Measurements from ENCODE around the gene TMEM63B. TPM values are rescaled to one million over a fixed set of nuclear protein-coding genes. Genes with fewer than 3 reads are reported as not detected.

TMEM63B gene
- total and polyA plus RNA-seq, 9 of the 15 experiments (the other 6 are each of a cell fraction or from before 2014, with no cell fraction given), result 0.14 to 39.4 (median 14.4) TPM

DNA sequence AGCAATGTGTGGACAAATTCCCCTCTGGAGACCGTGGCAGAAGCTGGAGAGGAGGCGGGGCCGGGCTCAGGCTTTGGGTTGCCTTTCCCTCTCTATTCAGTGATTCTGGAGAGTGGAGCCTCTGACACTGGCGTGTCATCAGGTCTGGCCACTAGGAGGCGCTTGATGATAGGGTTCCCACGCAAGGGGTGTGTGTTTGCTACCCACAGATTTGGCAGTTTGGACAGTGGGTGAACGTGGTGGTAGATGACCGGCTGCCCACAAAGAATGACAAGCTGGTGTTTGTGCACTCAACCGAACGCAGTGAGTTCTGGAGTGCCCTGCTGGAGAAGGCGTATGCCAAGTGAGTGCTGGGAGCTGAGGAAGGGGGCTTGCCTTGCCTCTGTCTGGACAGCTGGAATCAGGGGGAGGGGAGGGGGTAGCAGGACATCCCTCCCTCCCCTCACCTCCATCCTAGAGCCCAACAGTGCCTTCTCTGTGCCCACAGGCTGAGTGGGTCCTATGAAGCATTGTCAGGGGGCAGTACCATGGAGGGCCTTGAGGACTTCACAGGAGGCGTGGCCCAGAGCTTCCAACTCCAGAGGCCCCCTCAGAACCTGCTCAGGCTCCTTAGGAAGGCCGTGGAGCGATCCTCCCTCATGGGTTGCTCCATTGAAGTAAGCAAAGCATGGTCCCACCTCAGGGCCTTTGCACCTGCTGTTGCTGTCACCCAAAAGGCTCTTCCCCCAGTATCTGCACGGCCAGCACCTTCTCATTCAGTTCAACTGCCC is 45.6 kb downstream of the TMEM63B start (continued):
- no peak for TF ChIP-seq TEAD2 (tag; IDR thresholded peaks at IDR 0.05)
- TF ChIP-seq BRCA1 (IDR thresholded peaks at IDR 0.05), result no peak
- no peak for TF ChIP-seq BRCA1 (CRISPR knock-in tag; IDR thresholded peaks at IDR 0.05)
- TF ChIP-seq SMARCE1 (IDR thresholded peaks at IDR 0.05), result no peak
- no peak for TF ChIP-seq CBX8 (IDR thresholded peaks at IDR 0.05; ENCODE audit: borderline replicate concordance, extremely low read depth, low read depth, low read length, poor library complexity, severe bottlenecking)
- TF ChIP-seq JUNB (CRISPR knock-in tag; conservative IDR thresholded peaks at IDR 0.05), result no peak
- TF ChIP-seq ZNF431 (CRISPR knock-in tag; IDR thresholded peaks at IDR 0.05), result no peak
- TF ChIP-seq THRAP3 (IDR thresholded peaks at IDR 0.05; ENCODE audit: borderline replicate concordance), result no peak
- no peak for TF ChIP-seq POLR3A (IDR thresholded peaks at IDR 0.05; ENCODE audit: borderline replicate concordance, extremely low read depth, insufficient read depth, insufficient read length)
- TF ChIP-seq ZNF695 (CRISPR knock-in tag; IDR thresholded peaks at IDR 0.05), result no peak
- no peak for TF ChIP-seq CHD1 (IDR thresholded peaks at IDR 0.05; ENCODE audit: low read length)
- TF ChIP-seq, protein P1, sequence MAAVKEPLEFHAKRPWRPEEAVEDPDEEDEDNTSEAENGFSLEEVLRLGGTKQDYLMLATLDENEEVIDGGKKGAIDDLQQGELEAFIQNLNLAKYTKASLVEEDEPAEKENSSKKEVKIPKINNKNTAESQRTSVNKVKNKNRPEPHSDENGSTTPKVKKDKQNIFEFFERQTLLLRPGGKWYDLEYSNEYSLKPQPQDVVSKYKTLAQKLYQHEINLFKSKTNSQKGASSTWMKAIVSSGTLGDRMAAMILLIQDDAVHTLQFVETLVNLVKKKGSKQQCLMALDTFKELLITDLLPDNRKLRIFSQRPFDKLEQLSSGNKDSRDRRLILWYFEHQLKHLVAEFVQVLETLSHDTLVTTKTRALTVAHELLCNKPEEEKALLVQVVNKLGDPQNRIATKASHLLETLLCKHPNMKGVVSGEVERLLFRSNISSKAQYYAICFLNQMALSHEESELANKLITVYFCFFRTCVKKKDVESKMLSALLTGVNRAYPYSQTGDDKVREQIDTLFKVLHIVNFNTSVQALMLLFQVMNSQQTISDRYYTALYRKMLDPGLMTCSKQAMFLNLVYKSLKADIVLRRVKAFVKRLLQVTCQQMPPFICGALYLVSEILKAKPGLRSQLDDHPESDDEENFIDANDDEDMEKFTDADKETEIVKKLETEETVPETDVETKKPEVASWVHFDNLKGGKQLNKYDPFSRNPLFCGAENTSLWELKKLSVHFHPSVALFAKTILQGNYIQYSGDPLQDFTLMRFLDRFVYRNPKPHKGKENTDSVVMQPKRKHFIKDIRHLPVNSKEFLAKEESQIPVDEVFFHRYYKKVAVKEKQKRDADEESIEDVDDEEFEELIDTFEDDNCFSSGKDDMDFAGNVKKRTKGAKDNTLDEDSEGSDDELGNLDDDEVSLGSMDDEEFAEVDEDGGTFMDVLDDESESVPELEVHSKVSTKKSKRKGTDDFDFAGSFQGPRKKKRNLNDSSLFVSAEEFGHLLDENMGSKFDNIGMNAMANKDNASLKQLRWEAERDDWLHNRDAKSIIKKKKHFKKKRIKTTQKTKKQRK (IDR thresholded peaks at IDR 0.05; ENCODE audit: borderline replicate concordance, low read depth, low read length), result no peak
- TF ChIP-seq ZNF24 (IDR thresholded peaks at IDR 0.05), result no peak; the same call in 1 of the 2 replicates
- no peak for TF ChIP-seq GATA2 (CRISPR knock-in tag; IDR thresholded peaks at IDR 0.05)
- TF ChIP-seq PCBP2 (IDR thresholded peaks at IDR 0.05; ENCODE audit: low read depth, low read length, poor library complexity, severe bottlenecking), result no peak
- TF ChIP-seq ZNF584 (CRISPR knock-in tag; IDR thresholded peaks at IDR 0.05; ENCODE audit: low read depth), result no peak
- TF ChIP-seq ZNF253 (CRISPR knock-in tag; conservative IDR thresholded peaks at IDR 0.05), result no peak
- no peak for TF ChIP-seq RBM39 (optimal IDR thresholded peaks at IDR 0.05; ENCODE audit: low read depth, low read length)
- no peak for TF ChIP-seq GTF2E2 (tag; IDR thresholded peaks at IDR 0.05)
- no peak for TF ChIP-seq PTRF (tag; IDR thresholded peaks at IDR 0.05)
- TF ChIP-seq ZNF644 (tag; IDR thresholded peaks at IDR 0.05; ENCODE audit: low read depth), result no peak
- TF ChIP-seq, protein P2, sequence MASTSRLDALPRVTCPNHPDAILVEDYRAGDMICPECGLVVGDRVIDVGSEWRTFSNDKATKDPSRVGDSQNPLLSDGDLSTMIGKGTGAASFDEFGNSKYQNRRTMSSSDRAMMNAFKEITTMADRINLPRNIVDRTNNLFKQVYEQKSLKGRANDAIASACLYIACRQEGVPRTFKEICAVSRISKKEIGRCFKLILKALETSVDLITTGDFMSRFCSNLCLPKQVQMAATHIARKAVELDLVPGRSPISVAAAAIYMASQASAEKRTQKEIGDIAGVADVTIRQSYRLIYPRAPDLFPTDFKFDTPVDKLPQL (IDR thresholded peaks at IDR 0.05; ENCODE audit: extremely low read depth, insufficient read length), result no peak
- no peak for TF ChIP-seq GTF2A2 (tag; IDR thresholded peaks at IDR 0.05)
- no peak for TF ChIP-seq ZNF764 (CRISPR knock-in tag; IDR thresholded peaks at IDR 0.05; ENCODE audit: low read depth)
- no peak for TF ChIP-seq ASH1L (IDR thresholded peaks at IDR 0.05; ENCODE audit: borderline replicate concordance, low read depth, partially characterized antibody)
- no peak for TF ChIP-seq LCOR (CRISPR knock-in tag; IDR thresholded peaks at IDR 0.05)
- no peak for TF ChIP-seq TRIM28 (IDR thresholded peaks at IDR 0.05)
